ENCODE measurements around the gene AGBL1.
"Not testable (repeated sequence)": the region's sequence is repeated elsewhere in the genome, so short reads cannot be mapped to it uniquely, and the experiment has no call there.

The AGBL1 gene

DNA sequence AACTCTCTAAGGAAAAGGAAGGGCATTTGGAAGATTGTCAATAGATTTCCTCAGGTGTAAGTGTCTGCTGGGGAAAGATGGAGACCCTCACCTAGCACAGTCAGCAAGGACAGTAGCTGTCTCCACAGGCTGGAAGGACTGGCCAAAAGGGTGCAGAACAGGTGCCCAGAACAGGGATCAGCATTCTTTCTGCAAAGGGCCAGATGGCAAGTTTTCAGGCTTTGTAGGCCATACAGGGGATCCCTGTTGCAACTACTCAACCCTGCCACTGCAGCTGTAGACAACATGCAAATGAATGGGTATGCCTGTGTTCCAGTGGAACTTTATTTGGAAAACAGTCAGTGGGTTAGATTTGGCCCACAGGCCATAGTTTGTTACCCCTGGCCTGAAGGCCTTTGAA is 8.1 kb downstream of the AGBL1 start:
- no peak for DNase-seq

DNA sequence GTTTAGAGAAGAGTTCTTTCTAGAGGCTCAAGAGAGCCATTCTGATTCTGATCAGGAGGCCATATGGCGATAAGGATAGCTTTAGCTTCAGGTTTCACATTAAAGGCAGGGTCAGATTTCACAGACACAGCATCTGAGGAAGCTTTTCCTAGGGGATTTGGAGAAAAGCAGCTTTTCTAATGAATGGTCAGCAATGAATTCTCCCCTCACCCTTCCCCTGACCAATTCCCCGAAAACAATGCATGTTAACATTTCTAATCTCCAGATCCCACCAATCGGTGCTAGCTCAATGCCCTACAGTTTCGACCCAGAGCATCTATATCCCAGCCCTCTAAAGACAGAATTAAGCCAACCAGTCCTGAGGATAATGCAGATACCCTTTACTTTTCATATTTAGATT is 9.8 kb downstream of the AGBL1 start:
- DNase-seq: no peak

DNA sequence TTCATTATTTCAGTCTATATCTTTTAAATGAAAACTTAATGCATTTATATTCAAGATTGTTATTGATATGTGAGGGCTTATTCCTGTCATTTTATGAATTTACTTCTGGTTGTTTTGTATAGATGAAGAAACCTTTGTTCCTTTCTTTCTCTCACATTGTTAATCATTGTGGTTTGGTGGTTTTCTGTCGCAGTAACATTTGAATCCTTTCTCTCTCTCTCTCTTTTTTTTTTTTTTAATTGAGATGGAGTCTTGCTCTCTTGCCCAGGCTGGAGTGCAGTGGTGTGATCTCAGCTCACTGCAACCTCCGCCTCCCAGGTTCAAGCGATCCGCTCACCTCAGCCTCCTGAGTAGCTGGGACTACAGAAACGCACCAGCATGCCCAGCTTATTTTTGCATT is 22.1 kb downstream of the AGBL1 start:
- DNase-seq: no peak

DNA sequence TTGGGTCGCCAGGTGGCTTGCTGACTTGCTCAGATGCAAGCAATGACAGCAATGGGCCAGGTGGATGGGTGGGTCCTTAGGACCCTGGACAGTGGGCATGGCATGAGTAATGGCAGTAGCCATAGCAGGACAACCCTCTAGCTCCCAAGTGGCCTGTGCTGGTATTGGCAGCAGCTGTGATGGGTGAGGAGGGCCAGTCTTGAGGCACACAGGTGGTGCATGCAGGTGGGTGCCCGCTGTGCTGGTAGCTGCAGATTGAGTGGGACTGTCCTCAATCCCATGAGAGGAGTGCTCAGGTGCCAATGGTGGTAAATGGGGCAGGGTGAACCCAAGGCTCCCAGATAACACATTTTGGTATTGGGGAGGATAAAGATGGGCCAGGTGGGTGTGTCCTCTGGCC is 24.2 kb downstream of the AGBL1 start:
- no peak for DNase-seq

DNA sequence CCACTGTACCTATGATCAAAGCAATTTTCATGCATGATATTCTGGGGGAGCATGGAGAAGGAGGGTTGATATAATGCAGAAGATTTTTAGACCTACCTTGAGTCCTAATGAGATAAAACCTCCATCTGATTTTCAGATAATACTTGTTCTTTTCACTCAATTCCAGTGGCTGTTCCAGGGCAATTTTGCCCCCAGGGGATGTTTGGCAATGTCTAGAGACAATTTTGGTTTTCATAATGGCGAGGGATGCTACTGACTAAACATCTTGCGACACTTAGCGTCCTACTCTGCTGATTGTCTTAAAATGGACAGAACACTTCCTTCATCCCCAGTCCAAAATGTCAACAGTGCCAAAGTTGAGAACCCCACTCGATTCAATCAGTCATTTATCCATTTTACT is 26.6 kb downstream of the AGBL1 start:
- no peak for DNase-seq

DNA sequence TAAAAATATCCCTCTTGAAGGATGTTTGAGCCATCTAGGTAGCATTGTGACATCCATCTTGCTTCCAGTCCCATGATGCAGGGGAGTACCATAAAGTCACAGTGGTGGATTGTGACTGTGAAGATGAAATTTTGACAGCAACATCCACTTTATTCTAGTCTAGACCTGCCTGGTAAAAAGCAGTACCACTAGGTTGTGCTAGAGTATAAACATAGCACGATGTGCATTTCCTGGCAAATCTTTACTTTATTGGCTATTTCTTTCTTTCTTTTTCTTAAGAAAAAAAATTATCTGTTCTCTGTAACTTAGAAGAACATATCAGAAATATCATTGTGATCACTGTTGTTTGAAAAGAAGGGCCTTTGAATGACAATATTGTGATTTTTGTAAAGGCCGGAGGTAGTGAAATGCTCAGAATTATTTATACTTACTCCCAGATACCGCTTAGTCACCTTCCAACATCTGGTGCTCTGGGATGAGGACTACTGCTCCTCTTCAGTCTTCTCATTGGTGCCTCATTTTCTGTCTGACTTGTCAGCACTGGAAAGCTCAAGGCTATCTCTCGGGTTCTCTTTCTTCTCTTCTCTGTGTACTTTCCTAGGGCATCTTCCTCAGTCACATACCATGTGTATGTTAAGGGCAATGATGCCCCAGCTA is 35.6 kb downstream of the AGBL1 start:
- DNase-seq: no peak

DNA sequence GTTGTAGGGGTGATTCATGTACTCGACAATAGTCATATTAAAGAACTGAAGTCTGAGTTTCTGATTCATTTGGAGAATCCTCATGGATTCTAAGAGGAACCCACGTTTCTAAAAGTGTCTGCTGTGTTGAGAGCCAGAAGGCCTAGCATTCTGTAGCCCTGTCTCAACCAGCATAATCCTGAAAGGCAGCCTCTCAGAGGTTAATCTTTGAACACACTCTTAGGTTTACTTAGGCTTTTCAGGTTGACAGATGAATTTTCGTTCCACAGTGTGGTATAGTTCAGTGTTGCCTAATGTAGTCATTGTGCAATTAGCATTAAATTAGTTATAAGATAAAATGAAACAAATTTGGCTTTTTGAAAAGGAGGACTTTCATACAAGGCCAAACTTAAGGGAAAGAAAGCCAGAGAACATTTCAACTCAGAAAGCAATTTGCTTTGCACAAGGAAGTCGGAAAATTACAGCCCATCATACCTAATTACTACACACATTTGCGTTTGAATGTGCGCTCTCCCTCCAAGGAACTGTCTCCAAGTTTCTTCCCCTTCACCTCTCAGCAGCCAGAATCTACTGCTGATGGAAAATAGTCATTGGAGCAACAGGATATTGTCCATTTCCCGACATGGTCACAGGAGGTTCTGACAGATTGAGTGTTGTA is 42.0 kb downstream of the AGBL1 start:
- no peak for DNase-seq

DNA sequence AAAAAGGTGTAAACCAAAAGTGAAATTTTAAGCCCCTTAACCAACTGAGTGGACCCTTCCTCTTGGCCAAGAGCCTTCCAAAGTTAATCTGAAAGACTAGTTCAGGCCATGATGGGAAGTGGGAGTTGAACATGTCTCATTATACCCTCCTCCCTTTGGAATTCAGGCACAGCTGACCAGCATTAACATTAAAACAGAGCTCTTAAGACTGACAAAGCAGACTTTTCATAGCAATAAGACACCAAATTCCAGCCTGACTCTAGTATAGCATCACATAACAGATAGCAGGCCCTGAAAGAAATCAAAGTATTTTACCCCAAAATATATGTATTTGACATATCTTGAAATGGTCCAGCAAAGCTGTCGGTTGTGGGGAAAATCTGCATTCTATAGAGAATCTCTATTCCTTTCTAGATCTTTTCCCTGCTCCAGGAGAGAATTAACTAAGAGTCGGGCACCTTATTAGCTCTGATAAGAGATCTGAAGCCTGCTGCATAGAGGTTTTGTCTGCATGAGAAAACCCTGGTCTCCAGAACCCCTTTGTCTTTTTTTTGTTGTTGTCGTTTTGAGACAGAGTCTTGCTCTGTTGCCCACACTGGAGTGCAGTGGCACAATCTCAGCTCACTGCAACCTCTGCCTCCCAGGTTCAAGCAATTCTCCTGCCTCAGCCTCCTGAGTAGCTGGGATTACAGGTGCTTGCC is 43.2 kb downstream of the AGBL1 start:
- DNase-seq: not testable (repeated sequence)

DNA sequence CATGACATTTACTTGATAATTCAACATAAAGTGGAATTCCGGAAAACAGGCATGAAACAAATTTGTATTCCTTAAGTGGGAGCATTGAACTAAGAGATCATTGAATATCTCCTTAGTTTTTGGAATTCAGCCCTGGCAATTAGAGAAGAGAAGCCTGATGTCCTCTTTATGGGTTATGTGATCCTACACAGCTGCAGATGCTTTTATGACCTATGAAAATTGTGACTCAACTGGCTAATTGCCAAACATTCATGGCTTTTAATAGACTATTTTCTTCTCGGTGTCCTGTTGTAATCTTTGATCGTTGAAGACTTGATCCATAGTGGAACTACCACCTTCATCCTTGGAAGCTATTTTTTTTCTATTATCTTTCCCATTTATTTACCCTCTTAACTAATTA is 46.1 kb downstream of the AGBL1 start:
- no peak for DNase-seq

DNA sequence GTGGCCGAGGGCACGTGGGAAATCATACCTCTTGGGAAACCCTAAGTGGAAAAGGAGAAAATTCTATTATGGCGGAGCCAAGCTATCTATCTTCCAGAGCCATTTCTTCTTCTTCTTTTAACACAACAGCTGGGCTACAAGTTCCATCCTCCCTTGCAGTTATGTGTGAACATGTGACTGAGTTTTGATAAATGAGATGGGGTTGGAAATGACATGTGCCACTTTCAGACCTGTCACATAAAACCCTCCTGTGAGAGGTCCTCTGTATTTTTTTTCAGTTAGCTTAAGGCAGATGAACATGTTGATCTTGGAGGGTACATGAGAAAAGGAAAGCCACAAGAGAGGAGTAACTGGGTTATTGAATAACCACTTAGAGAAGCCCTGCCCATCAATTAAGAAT is 47.9 kb downstream of the AGBL1 start:
- DNase-seq: no peak

DNA sequence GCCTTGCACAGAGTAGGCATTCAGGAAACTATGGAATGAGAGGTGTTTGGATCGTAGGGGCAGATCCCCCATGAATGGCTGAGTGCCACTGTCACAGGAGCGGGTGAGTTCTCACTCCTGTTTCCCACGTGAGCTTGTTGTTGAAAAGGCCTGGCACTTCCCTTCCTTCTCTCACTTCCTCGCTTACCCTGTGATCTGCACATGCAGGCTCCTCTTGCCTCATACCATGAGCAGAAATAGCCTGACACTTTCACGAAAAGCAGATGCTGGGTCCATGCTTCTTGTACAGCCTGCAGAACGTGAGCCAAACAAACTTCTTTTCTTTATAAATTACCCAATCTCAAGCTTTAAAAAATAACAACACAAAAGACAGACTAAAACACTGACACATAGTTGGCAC is 55.4 kb downstream of the AGBL1 start:
- no peak for DNase-seq

DNA sequence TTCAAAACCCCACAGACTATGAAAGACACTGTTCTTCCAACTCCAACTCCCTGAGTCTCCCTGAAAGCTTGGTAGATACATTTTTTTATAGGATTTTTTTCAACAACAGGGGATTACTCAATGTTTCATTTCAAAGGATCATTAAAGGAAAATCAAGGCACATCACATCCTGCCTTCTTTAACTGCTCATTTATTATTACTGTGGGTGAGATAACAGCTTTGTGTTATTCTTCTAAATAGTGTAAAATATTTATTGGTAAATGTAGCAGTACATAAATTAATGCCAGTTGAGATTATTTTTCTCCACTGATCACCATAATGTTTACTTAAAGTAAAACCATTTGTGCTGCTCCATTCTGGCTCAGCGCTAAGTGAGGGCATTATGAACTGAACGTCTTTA is 57.2 kb downstream of the AGBL1 start:
- no peak for DNase-seq

DNA sequence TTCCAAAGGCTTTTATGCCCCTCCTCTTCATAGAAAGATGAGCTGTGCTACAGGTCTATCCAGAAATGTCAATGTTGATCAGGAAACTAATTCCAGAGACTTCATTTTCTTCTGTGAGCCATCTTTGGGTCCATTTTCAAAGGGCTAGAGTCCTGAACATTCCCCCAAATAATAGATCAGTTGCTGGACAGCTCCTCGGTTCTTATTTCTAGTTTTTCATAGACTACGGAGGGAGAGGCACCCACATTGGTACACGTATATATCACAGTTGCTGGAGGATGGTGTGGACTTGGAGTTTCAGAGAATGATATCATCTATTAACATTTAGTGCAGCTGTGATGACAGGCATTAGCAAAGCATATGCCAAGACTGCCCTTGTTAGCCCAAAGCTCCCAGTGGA is 59.1 kb downstream of the AGBL1 start:
- no peak for DNase-seq

DNA sequence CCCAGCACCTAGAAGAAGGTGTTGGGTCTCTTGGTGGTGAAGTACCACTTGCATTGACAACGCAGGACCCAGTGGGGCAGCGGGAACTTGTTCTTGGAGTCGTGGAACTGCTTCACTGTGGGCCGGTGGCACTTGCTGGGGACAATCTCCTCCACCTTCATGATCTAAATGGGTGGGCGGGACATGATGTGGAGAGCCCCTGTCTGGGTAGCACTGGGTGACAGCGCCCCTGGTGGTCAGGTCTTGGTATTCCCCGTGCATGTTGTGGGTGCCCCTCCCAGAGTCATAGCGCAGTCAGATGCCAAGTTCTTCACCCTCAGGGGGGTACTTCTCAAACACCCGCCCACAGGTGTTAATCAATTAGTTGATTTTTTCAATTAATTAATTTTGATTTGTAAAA is 60.2 kb downstream of the AGBL1 start:
- peak; percentile 63 for DNase-seq

DNA sequence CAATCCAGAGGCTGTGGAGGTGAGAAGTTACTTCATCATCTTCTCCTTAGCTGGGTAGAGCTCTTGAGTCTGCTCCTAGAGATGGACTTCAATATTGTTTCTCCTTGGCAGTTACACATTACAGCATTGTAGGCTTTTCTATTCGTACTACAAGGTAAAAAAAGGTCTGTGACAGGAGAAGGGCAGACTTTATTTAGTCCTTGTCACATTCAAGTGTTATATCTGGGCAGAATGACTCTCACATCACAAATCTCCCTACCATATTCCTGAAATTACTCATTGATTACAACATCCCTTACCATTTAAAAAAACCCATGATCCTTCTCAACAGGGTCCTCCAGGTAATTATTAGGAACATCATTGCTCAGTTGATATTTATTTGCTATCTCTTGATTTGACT is 75.0 kb downstream of the AGBL1 start:
- no peak for DNase-seq

DNA sequence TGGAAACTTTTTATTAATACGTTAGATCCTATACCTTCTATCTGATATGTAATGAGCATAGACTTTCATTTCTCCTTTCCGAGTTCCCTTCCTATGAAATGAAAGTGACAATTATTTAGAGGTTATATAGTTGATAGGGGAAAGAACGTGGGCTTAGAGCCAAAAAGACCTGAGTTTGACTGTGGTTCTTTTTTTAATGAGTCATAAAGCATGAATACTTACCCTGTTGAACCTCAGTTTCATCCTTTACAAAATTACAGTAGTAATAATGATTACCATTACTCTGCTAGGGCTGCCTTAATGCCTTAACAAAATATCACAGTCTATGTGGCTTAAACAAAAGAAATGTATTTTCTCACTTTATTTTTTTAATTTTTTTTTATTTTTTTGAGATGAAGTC is 75.9 kb downstream of the AGBL1 start:
- DNase-seq: no peak

DNA sequence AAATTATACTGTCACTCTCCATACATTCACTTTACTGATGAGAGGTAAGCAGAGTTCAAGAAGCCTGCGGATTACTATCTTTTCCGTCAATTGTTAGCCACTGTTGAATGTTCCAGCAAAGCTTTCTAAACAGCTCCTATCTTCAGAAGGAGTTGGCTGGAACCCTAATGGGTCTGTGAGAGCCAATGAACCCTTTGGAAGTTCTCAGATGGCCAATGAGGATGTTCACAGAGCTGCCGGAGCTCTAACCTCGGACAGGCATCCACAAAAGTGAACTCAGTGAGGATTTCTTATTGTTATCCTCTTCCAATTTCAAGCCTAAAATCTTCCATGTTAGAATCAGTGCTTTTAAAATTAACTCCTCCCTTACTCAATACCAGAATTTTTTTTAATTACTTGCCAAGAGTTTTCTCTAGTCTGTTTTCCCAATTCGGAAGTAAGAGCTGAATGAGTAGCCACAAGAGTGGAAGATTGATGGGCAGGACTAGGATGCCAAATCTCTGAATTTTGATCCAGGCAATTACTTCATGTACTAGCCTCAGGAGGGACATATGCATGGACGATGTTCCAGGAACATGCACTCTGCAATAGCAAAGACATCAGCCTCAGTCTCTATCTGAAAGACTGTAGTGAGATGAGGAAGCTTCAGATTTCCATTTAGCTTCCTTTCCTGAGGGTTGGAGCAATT is 78.1 kb downstream of the AGBL1 start:
- DNase-seq: no peak

DNA sequence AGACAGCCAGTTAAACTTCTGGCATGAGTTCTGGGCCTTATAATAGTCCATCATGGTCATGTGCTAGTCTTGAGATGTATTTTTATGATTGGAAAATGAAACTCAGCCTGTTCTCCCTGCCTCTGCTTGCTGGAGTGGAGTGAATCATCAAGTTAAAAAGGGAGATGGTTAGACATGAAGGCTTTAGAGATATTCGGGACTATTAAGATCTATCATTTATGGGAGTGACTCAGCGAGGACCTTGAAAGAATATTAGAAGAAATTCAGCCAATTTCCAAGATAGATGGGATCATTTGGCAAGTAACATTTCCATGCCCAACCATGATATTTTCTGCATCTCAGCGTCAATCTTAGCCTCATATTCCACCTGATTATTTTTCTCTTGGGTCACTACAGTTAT is 79.8 kb downstream of the AGBL1 start:
- no peak for DNase-seq

DNA sequence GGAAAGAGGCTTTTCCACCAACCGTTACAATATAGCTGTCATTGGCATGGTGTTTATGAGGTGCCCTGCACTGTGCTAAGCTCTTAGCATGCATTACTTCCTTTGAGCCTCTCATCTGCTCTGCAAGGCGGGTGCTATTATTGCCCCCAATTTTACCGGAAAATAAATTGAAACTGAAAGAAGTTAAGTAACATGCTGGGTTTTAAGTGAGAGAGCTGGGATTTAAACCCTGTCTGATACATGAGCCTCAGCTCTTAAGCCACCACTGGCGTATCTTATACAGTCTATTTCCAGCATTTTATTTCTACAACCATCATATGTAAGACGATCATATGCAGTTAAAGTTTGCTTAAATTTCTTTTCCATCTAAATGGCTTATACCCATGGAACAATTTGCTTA is 81.6 kb downstream of the AGBL1 start:
- DNase-seq: no peak

DNA sequence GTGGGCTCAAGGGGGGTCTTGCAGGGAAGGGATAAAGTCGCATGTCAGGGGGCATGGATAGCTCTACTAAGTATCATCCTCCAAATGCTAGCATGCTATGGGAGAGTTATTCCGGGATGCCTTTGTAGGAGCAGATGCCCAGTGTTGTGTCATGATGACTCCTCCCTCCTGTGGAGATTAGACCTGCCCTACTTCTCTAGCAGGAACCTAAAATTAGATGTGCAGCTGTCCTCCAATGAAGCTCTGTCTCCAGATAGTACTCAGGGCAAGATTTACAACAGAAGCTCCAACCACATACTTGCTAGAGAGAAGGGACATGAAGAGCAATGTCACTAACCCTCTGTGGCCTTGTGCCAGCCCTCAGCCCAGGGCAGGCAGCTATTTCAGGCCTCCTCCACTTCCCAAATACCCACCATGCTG is 82.5 kb downstream of the AGBL1 start:
- no peak for DNase-seq

DNA sequence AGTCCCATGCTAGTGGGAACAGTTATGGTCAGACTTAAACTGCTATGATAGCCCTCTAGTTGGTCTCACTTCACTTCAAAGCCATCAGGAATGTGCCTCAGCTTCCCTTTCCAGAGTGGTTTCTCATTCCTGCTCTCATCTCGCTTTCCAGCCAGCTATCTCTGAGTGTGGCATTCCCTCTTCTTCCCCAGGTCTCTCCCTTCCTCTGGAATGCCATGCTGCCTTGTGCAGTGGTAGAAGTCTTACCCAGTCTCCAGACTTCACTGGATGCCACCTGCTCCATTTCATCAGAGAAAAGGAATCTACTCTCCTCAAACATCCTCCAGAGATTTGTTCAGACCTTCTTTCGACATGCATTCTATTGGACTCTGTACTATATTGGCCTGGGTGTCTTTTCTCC is 83.0 kb downstream of the AGBL1 start:
- DNase-seq: no peak

DNA sequence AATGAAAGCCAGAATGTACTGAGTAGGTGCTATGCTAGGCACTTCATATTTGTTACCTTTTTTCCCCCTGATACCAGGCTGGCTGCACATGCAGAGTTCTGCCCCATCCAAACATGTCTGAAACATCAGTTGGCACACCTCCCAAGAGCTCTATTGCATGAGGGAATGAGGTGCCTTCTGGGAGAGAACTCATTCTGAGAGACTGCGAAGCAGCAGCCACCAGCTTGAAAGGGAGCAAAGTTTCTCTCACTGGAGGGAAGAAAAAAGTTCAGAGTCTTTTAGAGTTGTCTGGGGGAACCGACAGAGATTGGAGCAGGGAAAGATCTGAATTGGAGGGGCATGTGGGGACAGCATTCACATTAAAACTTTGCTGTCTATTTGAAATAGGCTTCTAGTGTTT is 84.1 kb downstream of the AGBL1 start:
- no peak for DNase-seq

DNA sequence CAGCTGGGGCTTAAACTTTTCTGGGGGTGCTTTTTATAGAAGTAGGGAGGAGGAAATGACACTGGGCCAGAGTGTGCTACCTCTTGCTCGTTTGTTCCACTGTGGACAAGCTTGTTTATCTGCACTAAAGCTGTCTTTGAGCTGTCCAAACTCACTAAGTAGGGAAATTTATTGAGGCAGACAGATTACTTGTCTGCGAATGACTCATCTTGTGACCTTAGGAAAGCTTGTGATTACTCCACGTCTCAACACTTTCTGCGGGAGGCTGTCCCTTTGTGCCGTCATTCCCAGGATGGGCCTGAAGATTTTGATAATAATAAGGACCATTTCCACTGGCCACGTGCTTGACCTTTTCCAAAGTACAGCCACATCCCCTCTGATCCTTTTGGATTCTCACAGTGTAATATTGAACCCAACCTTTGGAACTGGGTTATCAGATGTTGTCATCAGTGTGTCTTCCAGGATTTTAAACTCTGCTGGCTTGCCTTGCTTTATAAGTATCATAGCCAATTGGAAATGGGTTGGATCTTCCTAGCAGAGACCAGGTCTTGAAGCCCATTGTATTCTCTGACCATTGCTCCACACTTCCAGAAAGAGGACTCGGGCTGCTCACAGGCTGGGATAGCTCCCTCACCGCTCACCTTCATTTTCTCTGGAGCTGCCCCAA is 84.7 kb downstream of the AGBL1 start:
- DNase-seq: no peak
